Brain pericyte (primary cell): ENCODE data around the gene ST6GALNAC3.
"Not testable (repeated sequence)": the region's sequence is repeated elsewhere in the genome, so short reads cannot be mapped to it uniquely, and the experiment has no call there.

ENCODE experiments used
- DNase-seq: peaks from one replicate; pipeline ENCODE4 v3.0.0-alpha.2; 2012; ENCODE audit warnings: low read depth, low spot score

The ST6GALNAC3 gene

GRCh38 chr1:76073481-76073880 lies 1.1 kb upstream of the ST6GALNAC3 start:
- no peak for DNase-seq

DNA sequence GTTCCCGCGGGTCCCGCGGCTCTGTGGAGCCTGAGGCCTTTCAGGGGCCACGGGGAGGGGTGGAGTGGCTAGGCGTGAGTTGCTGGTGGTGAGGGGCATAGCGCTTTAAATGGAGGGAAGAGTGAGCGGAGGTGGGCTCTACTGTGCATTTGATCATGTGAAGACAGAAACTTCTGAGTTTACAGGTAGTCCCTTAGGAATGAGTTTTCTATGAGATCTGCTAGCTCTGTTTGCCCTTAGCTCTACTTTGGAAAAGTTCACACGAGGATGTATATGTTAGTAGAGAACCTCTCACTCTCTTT lies 593 bp downstream of the ST6GALNAC3 start:
- no peak for DNase-seq

GRCh38 chr1:76075877-76076276 lies 1.3 kb downstream of the ST6GALNAC3 start:
- no peak for DNase-seq

DNA sequence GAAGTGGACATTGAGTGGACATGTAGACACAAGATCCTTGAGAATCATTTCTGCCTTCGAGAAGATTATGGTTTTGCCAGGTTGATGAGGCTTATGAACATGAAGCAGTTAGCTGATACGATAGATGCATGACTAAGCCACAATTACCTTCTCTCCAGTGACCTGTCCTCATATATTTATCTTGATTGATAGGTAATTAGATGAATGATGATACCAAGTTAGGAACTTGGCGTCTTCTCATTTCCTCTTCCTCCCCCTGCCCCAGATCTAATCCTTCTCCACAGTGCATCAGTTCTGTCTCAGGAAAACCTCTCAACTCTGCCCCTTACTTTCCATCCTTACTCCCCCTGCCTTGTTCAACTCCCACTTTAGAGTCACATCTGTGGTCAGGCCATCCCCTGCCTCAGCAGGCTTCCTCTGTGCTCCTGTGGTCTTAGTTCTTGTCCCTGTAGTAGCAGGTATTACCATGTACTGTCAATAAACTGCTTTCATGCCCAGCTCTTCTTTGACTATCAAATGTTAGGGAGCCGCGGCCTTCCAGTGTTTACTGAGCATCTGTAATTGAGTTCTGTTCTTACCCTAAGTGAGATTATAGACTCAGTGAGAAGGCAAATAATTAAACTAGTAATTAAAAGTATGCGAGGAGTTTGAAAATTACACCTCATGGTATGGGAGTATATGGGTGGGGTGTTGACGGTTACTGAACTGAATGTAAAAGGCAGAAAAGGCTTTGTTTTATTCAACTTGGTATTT lies 5.1 kb downstream of the ST6GALNAC3 start:
- no peak for DNase-seq

GRCh38 chr1:76080552-76081079 lies 6.1 kb downstream of the ST6GALNAC3 start:
- no peak for DNase-seq

DNA sequence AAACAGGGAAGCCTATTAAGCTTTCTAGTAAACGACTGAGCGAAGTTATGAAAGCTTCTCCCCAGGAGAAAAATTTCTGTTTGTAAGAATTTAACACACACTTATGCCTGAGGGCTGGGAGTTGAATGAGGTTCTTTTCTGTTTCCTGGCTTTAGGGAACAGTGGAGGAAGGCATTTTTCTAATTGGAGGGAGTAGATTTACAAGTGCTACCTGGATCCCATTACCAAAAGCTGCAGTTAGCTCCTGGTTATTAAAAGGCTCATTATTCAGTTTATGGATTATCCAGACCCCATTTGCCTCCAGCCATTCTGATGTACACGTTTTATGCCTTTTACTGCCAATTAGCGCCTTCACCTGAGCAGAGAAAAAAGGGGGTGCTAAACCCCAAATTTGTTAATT lies 7.5 kb downstream of the ST6GALNAC3 start:
- DNase-seq: no peak

DNA sequence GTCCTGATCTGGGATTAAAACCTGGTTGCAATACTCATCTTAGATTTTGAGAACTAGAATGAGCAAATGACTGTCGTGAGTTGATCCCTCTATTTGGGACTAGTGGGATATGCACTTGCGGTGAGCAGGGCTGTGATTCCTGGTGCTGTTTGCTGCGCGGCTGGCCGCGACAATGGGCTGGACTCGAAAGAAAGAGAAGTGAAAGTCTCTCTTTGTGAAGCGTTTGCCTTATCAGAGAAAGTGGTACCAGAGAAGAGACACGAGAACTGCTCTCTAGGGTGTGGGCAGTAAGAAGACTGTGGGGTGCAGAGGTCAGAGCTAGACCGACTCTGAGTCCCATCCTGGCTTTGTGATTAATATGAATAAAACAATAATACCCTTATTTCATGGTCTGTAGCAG lies 8.6 kb downstream of the ST6GALNAC3 start:
- DNase-seq: no peak

DNA sequence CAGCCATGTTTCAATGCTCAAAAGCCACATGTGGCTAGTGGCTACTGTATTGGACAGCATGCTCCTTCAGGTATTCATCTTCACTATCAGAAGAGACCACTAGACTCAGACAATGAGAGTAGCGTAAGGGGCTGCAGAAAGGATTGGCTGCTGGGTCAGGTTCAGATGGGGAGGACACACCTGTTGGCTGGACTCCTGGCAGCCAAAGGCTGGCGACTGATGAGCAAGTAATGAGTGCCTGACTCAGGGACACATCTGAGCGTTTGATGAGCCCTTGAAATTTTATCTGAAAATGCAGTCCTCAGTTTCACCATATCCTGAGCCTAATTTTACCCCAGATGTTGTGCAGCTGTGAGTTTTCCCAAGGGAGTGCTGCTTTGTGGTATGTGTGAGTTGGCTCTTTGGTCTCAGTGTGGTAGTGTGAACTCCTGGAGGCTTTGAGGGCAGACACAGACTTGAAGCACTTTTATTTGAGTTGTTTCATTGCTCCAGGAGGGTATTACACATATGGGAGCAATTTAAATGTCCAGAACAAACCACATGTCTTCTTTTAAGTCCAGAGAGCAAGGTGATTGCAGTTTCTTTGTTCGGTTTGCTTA lies 9.6 kb downstream of the ST6GALNAC3 start:
- DNase-seq: no peak

DNA sequence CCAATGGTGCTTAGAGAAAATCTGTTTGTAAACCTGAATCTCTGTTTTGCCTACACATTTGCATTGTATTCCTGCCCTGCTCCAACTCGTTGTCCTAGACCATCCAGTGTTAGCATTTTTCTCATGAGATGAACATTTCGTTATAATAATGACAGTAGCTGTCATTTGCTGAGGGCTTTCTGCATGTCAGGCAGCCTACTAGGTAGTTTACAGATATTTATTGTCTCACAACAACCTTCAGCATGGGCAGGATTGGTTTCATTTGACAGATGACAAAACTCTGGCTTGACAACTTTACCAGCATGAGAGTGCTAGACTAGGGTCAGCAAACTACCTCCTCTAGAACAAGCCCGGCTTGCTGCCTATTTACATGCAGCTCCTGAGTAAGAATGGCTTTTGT lies 10.1 kb downstream of the ST6GALNAC3 start:
- no peak for DNase-seq

- DNase-seq: no peak
Measured at GRCh38 chr1:76086109-76086508, 11.6 kb downstream of the ST6GALNAC3 start.

DNA sequence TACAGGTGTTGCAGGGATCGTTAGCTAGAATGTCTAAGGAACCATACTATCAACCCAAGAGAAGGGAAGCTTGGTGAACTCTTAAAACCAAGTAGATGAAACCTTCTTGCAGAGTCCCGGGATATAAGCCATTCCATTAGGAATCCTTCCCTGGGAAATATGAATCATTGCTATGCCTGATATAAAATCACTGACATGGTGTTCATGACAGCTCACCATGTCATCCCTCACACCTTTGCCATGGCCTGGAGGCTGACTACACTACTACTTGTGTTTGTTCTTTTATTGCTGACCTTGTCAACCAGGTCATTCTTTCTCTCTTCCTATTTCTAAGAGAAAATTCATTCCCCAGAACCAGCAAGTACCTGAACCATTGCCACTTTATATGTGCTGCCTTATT lies 12.1 kb downstream of the ST6GALNAC3 start:
- no peak for DNase-seq

- no peak for DNase-seq
Measured at GRCh38 chr1:76090283-76091203, 16.0 kb downstream of the ST6GALNAC3 start.

DNA sequence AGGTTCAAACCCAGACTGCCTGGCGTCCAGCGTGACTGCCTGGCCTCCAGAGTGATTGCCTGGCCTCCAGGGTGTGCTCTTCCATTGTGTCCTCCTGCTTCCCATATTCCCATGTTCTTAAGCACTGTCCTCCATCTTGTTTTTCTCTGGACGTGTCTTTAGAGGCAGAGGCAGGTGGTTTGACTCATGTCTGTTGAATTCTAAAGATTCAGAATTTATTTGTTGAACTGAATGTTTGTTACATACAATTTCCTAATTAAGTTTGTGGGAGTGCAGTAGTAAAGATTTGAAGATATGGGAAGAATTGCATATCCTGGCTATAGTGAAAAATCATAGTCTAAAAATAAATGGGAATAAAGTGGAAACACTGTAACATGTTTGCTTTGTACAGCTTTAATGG lies 18.3 kb downstream of the ST6GALNAC3 start:
- no peak for DNase-seq

DNA sequence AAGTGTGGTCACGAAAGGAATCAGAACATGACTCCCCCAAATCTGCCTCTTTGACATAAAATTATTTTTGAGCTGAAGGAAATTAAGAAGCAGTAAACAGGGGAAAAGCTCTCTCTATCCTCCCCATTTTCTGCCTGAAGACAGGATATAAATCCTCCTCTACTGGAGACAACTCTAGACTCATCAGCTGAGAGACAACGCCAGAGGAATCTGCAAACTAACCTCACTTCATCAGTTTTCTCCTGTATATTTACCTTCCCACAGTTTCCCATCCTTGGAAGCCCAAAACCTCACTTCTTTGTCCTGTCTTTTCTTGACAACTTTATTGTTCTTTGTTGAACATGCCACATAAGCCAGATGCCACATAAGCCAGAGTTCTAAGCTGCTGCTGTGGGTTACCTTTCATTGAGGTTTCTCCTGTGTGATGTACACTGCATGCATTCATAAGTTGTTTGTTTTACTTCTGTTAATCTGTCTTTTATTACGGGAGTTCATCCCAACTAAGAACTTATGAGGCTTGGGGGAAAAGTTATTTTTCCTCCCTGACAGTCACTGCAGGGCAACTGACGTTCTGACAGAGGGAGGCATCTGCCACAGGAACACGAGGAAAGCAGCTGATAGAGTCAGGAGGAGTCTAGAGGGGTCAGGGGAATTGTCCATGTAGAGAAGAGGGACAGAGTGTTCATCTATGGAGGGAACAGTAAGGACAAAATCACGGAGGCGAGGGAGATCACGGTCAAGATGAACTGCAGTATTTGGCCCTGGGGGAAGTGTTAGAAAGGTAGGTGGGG lies 19.2 kb downstream of the ST6GALNAC3 start:
- no peak for DNase-seq

- DNase-seq: no peak
Measured at GRCh38 chr1:76095802-76096201, 21.3 kb downstream of the ST6GALNAC3 start.

GRCh38 chr1:76097064-76097463 lies 22.5 kb downstream of the ST6GALNAC3 start:
- DNase-seq: not testable (repeated sequence)

GRCh38 chr1:76098845-76099244 lies 24.3 kb downstream of the ST6GALNAC3 start:
- DNase-seq: no peak

DNA sequence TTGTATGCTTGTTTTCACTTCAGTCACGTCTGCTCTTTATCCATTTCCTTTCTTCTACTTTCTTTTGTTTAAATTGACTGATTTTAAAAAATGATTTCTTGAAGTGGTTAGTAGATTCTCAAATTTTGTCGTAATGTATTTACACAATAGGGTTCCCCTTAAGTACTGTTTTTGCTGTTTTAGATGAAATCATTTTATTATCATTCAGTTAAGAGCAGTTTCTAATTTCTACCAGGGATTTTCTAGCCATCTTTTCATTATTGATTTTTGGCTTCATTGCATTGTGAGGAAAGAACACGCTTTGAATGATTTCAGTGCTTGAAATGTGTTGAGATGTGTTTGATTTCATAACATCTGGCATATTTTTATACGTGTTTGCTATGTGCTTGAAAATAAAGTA lies 27.0 kb downstream of the ST6GALNAC3 start:
- DNase-seq: no peak

DNA sequence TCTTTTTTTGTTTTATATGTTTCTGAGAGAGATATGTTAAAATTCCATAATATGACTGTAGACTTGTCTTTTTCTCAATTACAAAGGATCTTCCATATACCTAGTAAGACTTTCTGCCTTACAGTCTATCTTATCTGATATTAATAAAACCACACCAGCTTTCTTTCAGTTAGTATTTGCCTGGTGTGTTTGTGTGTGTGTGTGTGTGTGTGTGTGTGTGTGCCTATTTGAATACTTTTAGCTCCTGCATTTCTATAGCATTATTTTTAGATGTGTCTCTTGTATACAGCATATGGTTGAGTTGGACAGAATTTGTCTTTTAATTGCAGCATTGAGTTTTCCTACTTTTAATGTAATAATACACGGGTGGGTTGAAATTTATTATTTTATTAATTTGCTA lies 27.5 kb downstream of the ST6GALNAC3 start:
- DNase-seq: no peak

GRCh38 chr1:76103034-76103433 lies 28.5 kb downstream of the ST6GALNAC3 start:
- no peak for DNase-seq

DNA sequence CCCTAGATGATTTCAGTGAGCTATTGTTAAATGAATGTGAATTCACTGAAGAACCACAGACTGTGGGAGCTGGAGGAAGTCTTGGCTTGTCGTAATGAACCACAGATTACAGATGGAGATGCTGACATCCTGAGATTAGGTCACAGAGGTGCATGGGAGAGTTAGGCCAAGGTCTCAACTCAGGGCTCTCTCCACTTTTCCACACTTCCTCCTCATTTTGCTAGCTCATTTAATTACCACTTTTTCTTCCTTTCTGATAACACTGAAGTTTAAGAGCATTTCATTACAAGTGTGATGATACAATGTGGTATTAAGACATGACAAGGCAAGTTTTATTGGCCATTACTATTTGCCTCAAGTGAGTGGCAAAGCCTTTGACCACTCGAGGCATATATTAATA lies 30.8 kb downstream of the ST6GALNAC3 start:
- no peak for DNase-seq

DNA sequence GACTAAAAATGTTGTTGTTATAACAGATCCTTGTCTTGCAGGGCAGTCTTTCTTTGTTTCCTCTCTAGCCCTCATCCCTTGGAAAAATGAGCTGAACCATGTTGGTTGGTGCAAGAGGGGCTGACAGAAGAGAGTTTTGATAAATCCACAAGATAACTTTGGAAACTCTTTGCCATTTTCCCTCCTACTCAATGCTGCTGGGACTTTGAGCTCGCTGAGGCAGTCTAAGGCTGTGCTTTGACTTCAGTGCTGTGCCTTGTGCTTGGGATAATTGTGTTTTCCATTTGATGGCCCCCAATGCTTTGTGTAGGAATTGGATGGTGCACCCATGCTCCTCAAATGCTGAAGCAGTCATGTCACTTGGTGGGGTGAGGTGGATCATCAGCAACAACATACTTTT lies 31.7 kb downstream of the ST6GALNAC3 start:
- no peak for DNase-seq
